Nephron progenitor cell (in vitro differentiated cells): ENCODE data around the gene ERICH2.

Source experiments
- DNase-seq: peaks from one replicate; pipeline ENCODE4 v3.0.0; 2021
- H3K27ac Mint-ChIP-seq: 2 replicates; pipeline ENCODE4 v1.8.0; 2021; ENCODE audit warnings: mild to moderate bottlenecking, moderate library complexity, mixed read lengths
- H3K27me3 Mint-ChIP-seq: 2 replicates; pipeline ENCODE4 v1.8.0; 2021; ENCODE audit warnings: mild to moderate bottlenecking, low read depth, mixed read lengths; ENCODE audit not compliant: poor library complexity
- H3K36me3 Mint-ChIP-seq: 2 replicates; pipeline ENCODE4 v1.8.0; 2021; ENCODE audit warnings: low read depth, mixed read lengths
- H3K4me1 Mint-ChIP-seq: 2 replicates; pipeline ENCODE4 v1.8.0; 2021; ENCODE audit warnings: mixed read lengths
- H3K4me3 Mint-ChIP-seq: 2 replicates; pipeline ENCODE4 v1.8.0; 2021; ENCODE audit warnings: mild to moderate bottlenecking, moderate library complexity, mixed read lengths
- H3K9me3 Mint-ChIP-seq: 2 replicates; pipeline ENCODE4 v1.8.0; 2021; ENCODE audit warnings: mild to moderate bottlenecking, moderate library complexity, mixed read lengths
- TF ChIP-seq, protein P1 (sequence below): fragments of 200-600 bp; sonication (generic); IDR thresholded peaks from 2 replicates; pipeline ENCODE4 v1.5.0; 2021; ENCODE audit warnings: antibody characterized with exemption

Gene ERICH2

DNA sequence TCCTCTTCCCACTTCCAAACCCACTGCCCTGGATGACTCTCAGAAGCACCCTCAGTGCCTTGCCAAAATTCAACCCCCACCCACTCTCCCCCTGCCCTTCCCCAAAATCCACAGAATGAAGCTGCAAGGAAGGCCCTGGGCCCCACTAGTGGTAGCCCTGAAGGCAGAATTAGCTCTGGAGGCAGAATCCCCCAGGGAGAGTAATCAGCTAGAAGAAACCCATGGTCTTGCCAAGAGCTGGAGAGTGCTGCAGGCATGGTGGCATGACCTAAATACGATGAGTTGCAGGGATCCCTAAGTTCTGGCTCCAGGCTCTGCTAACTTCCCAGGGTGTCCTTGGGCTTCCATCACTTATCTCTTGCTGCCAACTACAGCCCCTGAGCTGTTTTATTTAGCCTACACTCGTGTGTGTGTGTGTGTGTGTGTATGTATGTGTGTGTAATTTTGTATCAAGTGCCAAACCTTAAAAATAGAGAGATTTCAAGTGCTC is 54.4 kb downstream of the ERICH2 start:
- Mint-ChIP-seq H3K27me3 (peaks cover 18% of the 10 kb centered on the region), H3K4me1 (peaks cover 72% of the 10 kb centered on the region), H3K4me3 (peak overlapping the region; percentile 83), H3K9me3 (no peaks in the 10 kb centered on the region), H3K27ac (no peak overlapping the region), H3K36me3 (peaks cover under 1% of the 10 kb centered on the region)
- TF ChIP-seq, protein P1, sequence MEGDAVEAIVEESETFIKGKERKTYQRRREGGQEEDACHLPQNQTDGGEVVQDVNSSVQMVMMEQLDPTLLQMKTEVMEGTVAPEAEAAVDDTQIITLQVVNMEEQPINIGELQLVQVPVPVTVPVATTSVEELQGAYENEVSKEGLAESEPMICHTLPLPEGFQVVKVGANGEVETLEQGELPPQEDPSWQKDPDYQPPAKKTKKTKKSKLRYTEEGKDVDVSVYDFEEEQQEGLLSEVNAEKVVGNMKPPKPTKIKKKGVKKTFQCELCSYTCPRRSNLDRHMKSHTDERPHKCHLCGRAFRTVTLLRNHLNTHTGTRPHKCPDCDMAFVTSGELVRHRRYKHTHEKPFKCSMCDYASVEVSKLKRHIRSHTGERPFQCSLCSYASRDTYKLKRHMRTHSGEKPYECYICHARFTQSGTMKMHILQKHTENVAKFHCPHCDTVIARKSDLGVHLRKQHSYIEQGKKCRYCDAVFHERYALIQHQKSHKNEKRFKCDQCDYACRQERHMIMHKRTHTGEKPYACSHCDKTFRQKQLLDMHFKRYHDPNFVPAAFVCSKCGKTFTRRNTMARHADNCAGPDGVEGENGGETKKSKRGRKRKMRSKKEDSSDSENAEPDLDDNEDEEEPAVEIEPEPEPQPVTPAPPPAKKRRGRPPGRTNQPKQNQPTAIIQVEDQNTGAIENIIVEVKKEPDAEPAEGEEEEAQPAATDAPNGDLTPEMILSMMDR = no peak
- DNase-seq = no peak

GRCh38 chr2:170827841-170828532 is 57.8 kb downstream of the ERICH2 start:
- no peak overlapping the region for H3K27ac Mint-ChIP-seq

GRCh38 chr2:170828533-170828916 is 58.3 kb downstream of the ERICH2 start:
- Mint-ChIP-seq H3K4me1 (peaks cover 43% of the 10 kb centered on the region), H3K27ac (no peak overlapping the region), H3K36me3 (peaks cover 35% of the 10 kb centered on the region), H3K4me3 (no peak overlapping the region), H3K27me3 (peaks cover 3% of the 10 kb centered on the region), H3K9me3 (no peaks in the 10 kb centered on the region)
- TF ChIP-seq, protein P1 = no peak
- DNase-seq = no peak

More at GRCh38 chr2:170827841-170828532, 57.8 kb downstream of the ERICH2 start:
- TF ChIP-seq, protein P1 = no peak
- Mint-ChIP-seq H3K4me3 (no peak overlapping the region), H3K27me3 (peaks cover 3% of the 10 kb centered on the region), H3K9me3 (no peaks in the 10 kb centered on the region), H3K4me1 (peaks cover 44% of the 10 kb centered on the region), H3K36me3 (peaks cover 33% of the 10 kb centered on the region)
- no peak for DNase-seq

DNA sequence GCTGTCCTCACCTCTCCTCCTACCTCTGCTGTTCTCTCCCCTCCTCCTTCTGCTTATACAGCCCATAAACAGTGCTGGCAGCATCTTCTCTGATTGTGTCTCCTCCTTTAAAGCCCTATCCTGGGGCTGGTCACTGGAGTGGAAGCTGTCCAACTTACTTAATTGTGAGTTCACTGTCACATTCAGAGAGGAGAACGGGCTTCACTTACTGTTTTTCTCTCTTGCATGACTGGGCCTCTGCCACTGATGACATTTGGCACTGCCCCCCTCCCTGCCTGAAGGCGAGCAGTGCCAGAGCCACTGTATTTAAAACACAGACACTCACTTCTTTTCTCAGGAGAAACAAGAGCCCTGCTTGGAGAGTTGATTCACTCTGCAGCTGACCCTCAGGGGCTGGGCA is 58.9 kb downstream of the ERICH2 start:
- DNase-seq = no peak

GRCh38 chr2:170830166-170830565 is 60.0 kb downstream of the ERICH2 start:
- TF ChIP-seq, protein P1 = no peak
- Mint-ChIP-seq H3K36me3 (peaks cover 35% of the 10 kb centered on the region), H3K4me1 (peaks cover 29% of the 10 kb centered on the region), H3K9me3 (no peaks in the 10 kb centered on the region), H3K27ac (no peak overlapping the region), H3K27me3 (peaks cover 3% of the 10 kb centered on the region), H3K4me3 (no peak overlapping the region)
- no peak for DNase-seq

More for the DNA sequence above, 58.9 kb downstream of the ERICH2 start:
- Mint-ChIP-seq H3K27me3 (peaks cover 3% of the 10 kb centered on the region), H3K4me1 (peaks cover 39% of the 10 kb centered on the region), H3K27ac (no peak overlapping the region), H3K9me3 (no peaks in the 10 kb centered on the region), H3K4me3 (no peak overlapping the region), H3K36me3 (peaks cover 35% of the 10 kb centered on the region)
- TF ChIP-seq, protein P1 = no peak

DNA sequence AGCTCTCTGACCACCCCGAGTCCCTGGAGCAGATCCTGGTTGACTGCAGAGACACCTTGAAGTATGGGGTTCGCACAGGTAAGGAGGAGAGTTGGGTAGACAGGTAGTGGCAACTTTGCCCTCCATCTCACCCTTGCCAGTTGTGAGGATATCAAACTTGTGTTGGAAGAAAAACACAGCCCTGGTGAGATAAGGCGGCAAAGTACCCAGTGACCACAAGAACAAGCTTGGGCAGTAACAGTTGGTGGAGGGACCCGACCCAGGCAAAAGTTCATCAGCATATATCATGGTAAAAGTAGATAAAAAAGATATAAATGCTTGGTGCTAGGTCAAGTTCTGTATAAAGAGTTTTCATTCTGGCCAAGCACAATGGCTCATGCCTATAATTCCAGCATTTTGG is 60.9 kb downstream of the ERICH2 start:
- no peak overlapping the region for H3K4me3 Mint-ChIP-seq
- H3K27me3 Mint-ChIP-seq = peaks cover 3% of the 10 kb centered on the region
- H3K9me3 Mint-ChIP-seq = no peaks in the 10 kb centered on the region
- TF ChIP-seq, protein P1 = no peak
- H3K36me3 Mint-ChIP-seq = peaks cover 40% of the 10 kb centered on the region
- DNase-seq = no peak
- no peak overlapping the region for H3K27ac Mint-ChIP-seq
- peaks cover 29% of the 10 kb centered on the region for H3K4me1 Mint-ChIP-seq
